ENCODE measurements around the gene KRTAP10-3.

DNA sequence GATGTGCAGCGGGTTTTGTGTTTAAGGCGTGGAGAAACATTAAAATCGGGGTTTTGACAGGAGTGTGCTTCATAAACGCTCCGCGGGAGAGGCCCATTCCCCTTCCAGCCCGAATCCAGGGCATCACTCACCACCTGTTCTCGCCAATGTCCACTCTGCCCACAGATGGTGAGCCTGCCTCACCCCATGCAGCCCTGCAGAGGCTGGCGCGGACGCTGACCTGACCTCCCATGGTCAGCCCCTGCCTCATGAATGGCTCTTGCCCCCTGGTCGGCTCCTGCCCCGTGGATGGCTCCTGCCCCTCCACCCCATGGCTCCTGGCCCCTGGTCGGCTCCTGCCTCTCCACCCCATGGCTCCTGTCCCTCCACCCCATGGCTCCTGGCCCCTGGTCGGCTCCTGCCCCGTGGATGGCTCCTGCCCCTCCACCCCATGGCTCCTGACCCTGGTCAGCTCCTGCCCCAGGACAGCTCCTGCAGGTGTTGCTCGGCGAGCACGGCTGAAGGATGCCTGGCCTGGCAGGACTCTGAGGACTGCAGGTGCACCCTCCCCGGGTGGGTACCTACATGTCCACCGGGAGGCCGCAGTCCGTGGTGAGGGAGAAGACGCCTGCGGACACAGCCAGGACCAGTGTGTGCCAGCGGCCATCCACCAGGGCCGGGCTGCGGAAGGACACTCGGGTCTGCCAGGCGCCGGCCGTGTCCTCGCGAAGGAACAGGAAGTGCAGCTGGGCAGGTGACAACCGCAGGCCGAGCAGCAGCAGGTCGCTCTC lies 25.3 kb downstream of the KRTAP10-3 start:
- TF ChIP-seq, protein P1, sequence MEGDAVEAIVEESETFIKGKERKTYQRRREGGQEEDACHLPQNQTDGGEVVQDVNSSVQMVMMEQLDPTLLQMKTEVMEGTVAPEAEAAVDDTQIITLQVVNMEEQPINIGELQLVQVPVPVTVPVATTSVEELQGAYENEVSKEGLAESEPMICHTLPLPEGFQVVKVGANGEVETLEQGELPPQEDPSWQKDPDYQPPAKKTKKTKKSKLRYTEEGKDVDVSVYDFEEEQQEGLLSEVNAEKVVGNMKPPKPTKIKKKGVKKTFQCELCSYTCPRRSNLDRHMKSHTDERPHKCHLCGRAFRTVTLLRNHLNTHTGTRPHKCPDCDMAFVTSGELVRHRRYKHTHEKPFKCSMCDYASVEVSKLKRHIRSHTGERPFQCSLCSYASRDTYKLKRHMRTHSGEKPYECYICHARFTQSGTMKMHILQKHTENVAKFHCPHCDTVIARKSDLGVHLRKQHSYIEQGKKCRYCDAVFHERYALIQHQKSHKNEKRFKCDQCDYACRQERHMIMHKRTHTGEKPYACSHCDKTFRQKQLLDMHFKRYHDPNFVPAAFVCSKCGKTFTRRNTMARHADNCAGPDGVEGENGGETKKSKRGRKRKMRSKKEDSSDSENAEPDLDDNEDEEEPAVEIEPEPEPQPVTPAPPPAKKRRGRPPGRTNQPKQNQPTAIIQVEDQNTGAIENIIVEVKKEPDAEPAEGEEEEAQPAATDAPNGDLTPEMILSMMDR (IDR thresholded peaks at IDR 0.05; ENCODE audit: extremely low read depth in 1 of 2, insufficient read depth in 1 of 2, low read depth in 1 of 2, low read length in 2 of 2) = no peak
- TF ChIP-seq POLR2AphosphoS5 (IDR thresholded peaks at IDR 0.05; ENCODE audit: insufficient read depth, low read depth, low read length) (no peak), FOS (IDR thresholded peaks at IDR 0.05; ENCODE audit: borderline replicate concordance, insufficient read depth, low read length) (no peak), EZH2 (IDR thresholded peaks at IDR 0.05; ENCODE audit: borderline replicate concordance, low read depth, low read length, severe bottlenecking) (no peak), MYC (IDR thresholded peaks at IDR 0.05; ENCODE audit: low read depth, low read length) (no peak)
- TF ChIP-seq, protein P2, sequence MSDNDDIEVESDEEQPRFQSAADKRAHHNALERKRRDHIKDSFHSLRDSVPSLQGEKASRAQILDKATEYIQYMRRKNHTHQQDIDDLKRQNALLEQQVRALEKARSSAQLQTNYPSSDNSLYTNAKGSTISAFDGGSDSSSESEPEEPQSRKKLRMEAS (IDR thresholded peaks at IDR 0.05; ENCODE audit: insufficient read depth, insufficient read length) = no peak
